ENCODE measurements around the gene EPN2.

Gene EPN2

DNA sequence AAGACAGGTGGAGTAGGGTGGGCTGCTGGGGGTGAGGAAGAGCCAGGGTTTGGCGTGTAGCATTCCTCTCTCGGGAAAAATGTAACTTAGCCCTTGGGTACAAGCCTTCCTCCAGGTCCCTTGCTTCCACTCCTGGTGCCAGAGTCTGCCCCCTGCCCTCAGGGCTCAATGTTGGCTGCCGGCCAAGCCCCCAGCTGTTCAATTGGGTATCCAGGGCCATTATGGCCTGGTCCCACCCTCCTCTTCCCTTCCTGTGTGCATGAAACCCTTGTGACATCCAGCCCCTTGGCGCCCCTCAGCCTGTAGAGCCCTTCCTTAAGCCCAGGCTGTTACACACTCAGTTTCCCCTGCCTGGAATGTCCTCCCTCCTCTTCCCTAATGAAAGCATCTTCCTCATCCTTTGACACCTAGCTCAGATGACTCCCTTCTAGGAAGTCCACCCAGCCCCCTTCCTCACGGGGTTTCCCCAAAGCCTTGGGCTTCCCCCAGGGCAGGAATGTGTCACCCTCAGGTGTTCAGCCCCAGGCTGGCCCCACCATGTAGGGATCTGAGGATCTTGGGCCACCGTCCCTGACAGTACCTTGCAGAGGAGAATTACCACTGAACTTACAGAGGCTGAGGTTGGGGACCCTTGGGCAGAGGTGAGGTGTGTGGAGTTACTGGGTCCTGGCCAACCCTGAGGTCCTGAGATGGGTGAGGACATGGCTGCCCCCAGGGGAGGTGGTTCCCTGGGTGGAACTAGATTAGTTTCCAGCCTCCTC is 95.4 kb downstream of the EPN2 start:
- DNase-seq, result no peak

- DNase-seq, result no peak
Measured at GRCh38 chr17:19333132-19333440, 95.9 kb downstream of the EPN2 start.

DNA sequence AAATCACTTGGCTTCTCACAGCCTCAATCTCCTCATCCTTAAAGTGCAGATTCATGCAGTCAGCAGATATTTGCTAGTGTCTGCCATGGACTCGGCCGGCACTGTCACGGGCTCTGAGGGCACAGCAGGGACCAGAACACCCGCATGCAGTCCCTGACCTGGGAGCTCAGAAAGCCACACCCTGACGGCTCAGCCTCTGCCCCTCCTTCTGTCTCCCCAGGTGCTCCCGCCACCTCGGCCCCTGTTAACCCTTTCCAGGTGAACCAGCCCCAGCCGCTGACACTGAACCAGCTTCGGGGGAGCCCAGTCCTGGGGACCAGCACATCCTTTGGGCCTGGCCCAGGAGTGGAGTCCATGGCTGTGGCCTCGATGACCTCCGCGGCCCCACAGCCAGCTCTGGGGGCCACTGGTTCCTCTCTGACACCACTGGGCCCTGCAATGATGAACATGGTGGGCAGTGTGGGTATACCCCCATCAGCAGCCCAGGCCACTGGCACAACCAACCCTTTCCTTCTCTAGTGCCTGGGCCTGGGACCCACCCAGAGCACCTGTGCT is 96.6 kb downstream of the EPN2 start:
- DNase-seq, result no peak

DNA sequence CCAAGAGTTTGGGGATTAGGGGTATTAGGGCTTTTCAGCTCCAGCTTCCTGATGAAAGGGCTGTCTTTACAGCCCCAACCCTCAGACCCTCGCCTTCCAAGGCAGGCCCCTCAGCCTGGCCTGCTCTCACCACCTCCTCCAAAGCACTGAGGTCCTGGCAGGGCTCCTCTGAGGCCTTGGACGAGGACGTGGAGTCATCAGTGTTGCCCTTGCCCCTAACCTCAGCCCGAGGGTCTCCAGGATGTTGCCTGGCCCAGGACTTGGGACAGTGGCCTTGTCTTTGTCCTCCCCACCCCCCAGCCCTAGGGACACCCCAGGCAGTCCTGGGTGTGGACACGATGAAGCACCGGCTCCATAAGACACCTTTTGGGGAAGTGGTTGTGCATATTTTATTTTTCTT is 97.2 kb downstream of the EPN2 start:
- DNase-seq, result no peak

- no peak for DNase-seq
Measured at GRCh38 chr17:19335951-19336631, 98.9 kb downstream of the EPN2 start.

DNA sequence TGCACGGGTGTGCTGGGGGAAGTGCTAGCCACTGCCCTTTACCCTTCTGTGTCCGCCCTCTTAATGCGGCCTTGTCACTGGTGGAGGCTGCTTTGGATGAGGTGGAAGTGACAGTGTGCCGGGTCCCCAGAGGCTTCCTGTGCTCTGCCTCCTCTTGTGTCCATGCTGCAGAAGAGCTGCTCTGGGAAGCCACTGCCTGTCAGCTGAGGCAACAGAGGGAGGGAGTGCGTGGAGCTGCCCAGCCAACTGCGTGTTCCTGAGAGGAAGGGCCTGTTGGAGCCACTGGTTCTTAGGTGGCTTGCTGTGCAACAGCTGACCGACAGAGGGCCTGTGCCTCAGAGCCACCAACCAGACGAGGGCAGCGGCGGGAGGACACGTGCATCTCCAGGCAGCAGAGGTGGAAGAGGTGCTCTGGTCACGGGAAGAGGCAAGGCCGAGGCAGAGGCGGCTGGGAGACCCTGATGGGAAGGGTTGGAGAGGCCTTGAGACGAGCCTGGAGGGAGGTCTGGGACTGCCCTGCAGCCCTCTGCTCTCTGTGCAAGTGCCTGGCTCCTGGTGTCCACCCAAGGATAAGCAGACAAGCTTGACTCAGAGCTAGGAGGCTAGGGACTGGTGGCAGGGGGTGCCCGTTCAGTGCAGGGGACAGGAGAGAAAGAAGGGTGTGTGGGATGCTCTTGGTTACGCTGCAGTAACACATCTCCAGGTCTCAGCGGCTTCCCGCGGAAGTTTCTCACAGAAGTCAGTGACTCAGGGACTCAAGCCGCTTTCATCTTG is 100.0 kb downstream of the EPN2 start:
- DNase-seq, result no peak

GRCh38 chr17:19337712-19338023 is 100.5 kb downstream of the EPN2 start:
- no peak for DNase-seq

- peak; percentile 68 to 75 for DNase-seq
Measured at GRCh38 chr17:19338031-19338990, 101.1 kb downstream of the EPN2 start.

DNA sequence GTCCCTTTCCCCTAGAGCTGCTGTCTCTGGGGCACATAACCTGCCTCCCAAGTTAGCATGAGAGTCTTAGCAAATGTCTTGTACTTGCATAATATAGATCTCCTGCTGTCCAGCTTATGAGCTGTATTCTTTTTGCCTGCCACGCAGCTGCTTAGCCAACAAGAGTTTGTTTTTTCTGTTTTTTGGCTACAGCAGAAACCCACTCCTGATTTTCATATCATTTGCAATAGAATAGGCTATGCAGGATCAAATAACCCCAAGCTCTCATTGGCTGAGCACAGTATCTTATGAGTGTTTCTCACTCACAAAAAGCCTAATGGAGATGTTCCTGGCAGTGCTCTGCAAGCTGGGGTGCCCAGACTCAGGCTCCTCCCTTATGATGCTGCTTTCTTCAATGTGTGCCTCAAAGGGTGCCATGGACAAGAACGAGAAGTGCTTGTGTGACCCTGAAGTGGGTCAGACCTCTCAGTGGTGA is 102.2 kb downstream of the EPN2 start:
- DNase-seq, result no peak

DNA sequence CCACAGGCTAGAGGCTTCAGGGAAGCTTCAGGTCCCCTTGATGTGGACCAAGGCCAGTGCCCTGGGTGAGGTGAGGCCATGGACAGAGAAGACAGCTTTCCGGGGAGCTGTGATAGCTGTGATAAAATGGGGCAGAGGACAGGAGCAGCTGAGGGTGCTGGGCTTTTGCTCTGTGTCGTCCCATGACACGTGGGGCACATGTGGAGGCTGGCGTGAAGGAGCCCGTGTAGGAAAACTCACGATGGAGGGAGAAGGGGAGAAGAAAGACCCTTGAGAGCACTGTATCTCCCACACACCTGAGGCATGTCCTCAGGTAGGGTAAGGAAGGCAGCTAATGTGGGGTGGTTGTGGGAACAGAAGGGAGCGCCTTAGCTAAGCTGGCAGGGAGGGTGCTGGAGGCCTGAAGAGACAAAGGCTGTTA is 104.1 kb downstream of the EPN2 start:
- DNase-seq, result no peak

DNA sequence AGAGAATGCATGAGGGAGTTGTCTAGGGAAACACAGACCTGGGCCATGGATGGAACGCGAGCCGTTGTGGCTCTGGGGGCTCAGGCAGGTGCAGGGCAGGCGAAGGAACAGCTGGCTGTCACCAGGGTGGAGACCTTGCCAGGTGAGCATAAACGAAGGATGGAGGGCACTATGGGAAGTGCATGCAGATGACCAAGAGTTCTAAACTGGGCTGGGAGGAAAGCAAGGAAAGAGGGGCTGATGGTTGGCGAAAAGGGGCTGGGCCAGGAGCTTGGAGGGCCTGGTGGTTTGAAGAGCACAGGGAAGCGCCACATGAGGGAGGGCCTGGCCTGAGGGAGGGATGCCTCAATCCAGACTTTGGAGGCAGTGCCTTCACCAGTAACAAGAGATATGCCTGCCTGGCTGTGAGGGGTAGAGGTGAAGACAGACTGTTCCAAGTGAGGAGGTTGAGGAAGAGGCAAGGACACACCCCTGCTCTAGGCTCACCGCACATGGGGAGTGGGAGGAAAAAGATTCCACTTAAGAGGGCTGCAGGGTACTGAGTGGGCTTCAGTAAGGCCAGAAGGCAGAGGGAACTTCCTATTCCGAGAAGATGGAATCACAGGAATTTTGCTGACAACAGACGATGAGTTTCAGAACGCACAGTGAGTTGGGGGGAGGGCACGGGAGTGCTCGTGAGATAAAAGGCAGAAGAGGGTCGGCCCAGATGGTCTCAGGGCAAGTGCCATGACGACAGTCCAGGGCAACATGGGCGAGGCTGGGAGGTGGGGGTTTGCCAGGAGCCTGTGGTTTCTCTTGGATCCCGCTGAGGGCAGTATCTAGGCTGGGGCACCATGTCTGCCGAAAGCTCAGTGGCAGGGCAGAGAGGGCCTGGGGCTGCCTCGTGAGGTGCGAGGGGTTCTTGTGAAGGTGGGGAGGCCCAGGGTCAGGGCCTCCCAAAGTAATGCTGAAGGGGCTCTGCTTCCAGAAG is 104.8 kb downstream of the EPN2 start:
- DNase-seq, result no peak

- no peak for DNase-seq
Measured at GRCh38 chr17:19342611-19343255, 105.6 kb downstream of the EPN2 start.

DNA sequence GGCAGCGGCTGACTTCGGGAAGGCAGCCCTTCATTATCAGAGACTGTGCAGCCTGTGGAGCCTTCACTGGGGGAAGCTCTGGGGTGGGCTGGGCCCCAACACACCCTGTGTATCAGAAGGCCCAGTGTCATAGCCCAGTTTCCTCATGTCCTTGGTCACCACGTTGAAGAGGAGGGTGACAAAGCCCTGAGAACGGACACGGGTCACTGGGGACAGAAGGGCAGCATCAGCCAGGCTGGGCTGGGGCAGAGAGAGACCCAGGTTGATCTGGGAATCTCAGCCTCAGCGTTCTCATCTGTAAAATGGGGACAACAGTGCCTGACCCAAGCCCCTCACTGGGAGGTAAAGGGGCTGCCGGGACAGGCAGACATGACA is 106.1 kb downstream of the EPN2 start:
- no peak for DNase-seq

- no peak for DNase-seq
Measured at GRCh38 chr17:19343671-19344151, 106.5 kb downstream of the EPN2 start.

DNA sequence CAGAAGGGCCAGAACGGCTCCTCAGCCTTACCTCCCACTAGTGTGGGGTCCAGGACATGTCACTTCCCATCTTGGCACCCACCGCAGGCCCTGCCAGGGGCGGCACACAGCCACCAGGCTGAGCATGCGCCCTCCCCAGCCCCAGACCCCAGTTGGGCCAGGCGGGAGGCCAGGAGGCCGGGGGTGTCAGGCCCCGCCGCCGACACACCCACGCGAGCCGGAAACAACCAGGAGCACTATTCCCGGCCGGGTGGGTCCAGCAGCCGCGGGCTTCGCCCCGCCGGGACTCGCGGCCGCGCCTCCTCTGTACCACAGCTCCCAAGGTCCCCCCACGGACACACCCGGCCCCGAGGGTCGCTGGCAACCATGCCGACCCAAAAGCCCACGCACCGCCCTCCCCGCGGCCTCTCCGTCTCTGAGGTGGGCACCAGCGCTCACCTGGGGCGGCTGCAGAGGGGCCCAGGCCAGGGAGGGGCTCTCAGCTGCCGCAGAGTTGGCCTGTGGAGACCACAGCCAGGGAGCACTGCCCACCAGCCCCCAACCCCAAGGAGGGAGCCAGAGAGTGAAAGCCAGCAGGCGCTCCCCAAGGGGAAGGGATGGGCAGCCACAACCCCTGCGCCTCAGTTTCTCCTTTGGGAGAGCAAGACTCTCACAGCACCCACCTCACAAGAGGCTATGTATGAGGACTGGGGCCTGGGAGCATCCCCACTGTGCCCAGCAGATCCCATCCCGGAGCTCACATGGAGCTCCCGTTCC is 107.3 kb downstream of the EPN2 start:
- no peak for DNase-seq

- no peak for DNase-seq
Measured at GRCh38 chr17:19345067-19345460, 107.9 kb downstream of the EPN2 start.

GRCh38 chr17:19345486-19346350 is 108.6 kb downstream of the EPN2 start:
- DNase-seq, result no peak

DNA sequence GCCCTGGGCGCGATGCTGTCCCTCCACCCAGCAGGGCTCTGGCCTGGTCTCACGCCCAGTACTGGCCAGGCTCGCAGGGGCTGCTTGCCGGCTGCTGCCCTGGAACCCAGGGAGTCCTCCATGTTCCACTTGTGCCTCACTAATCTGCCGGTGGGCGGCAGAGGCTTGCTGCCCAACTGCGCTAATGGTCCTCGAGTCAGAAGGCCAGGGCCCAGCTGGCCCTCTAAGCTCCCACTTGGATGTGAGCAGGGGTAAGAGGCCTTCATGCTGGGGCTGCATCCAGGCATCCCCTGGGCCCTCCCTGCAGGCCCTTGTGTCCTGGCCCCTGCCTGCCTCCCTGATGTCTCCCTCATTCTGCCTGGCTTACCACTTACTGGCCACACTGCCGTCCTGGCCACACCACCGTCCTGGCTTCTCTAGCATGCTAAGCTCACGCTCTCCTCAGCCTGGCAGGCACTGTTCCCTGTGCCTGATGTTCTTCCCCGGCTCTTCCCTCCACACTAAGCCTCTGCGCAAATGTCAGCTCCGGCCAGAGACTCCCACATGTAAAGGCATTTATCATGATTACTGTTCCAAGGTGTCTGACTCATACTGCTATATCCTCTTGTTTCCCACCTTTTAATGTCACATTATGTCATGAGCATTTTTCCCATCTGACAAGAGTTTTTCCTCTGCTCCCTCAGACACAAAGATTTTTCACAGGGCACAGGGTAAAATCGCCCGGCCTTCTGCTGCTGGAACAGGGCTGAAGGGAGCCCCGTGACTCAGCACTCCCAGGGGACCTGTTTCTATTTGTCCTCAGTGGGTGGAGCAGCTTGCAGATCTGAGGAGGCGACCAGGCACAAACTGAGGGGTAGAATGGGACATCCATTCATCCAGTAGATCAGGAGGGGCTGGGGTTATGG is 109.4 kb downstream of the EPN2 start:
- DNase-seq, result no peak

Data from CD4-positive, alpha-beta T cell treated with Interleukin-4 for 1 hour (primary cell).